Fibroblast of lung (primary cell): ENCODE measurements around the gene STRN3.

ENCODE experiments used
- CTCF ChIP-seq, 2 donors: IDR thresholded peaks in 1 of 2; conservative IDR thresholded peaks in 1 of 2; 1 replicate in 1 of 2; 2 replicates in 1 of 2; pipeline ENCODE4 v1.5.1; 2011 to 2012; ENCODE audit warnings: low read length in 2 of 2, control low read depth in 1 of 2, inconsistent platforms in 1 of 2, low read depth in 1 of 2, mild to moderate bottlenecking in 1 of 2
- EZH2 ChIP-seq: IDR thresholded peaks from 2 replicates; pipeline ENCODE4 v1.5.1; 2012; ENCODE audit warnings: low read length, control low read depth, mild to moderate bottlenecking; ENCODE audit errors: missing control alignments

- TF ChIP-seq CTCF (conservative IDR thresholded peaks at IDR 0.05 in 1 of 2, IDR thresholded peaks at IDR 0.05 in 1 of 2; ENCODE audit: low read depth in 1 of 2, low read length in 2 of 2) = no peak
- TF ChIP-seq EZH2 = no peak
Observed at GRCh38 chr14:30915596-30915995, 110.6 kb downstream of the STRN3 start.
